ENCODE measurements around the gene PIKFYVE. TPM values are rescaled to one million over a fixed set of nuclear protein-coding genes. Genes with fewer than 3 reads are reported as not detected.
A peak's percentile ranks its signal among the peaks of the same experiment; 100 is the strongest.
"Not testable (repeated sequence)": the region's sequence is repeated elsewhere in the genome, so short reads cannot be mapped to it uniquely, and the experiment has no call there.

Gene PIKFYVE
- total RNA-seq, 2 experiments from 2014 or later: 29.7 to 50.0 TPM

DNA sequence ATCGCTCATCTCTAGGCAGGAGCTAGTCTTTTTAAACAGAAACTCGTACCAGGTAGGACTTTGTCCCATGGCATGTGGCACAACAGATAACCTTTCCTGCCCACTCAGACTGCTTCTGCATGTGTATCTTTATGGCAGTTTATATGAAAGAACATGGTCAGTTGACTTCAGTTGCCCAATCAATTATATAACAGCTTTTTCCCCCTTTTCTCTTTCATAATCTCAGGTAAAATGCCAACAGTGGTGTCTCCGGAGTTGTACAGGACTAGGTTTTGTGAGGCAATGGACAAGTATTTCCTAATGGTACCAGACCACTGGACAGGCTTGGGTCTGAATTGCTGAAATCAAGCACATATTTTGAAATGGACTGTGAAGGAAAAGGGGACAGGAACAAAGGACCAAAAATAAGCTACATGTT, 88.9 kb downstream of the PIKFYVE start:
- CTCF ChIA-PET (ENCODE audit: unreplicated experiment): no interaction called here
- TF ChIP-seq, protein P1, sequence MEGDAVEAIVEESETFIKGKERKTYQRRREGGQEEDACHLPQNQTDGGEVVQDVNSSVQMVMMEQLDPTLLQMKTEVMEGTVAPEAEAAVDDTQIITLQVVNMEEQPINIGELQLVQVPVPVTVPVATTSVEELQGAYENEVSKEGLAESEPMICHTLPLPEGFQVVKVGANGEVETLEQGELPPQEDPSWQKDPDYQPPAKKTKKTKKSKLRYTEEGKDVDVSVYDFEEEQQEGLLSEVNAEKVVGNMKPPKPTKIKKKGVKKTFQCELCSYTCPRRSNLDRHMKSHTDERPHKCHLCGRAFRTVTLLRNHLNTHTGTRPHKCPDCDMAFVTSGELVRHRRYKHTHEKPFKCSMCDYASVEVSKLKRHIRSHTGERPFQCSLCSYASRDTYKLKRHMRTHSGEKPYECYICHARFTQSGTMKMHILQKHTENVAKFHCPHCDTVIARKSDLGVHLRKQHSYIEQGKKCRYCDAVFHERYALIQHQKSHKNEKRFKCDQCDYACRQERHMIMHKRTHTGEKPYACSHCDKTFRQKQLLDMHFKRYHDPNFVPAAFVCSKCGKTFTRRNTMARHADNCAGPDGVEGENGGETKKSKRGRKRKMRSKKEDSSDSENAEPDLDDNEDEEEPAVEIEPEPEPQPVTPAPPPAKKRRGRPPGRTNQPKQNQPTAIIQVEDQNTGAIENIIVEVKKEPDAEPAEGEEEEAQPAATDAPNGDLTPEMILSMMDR (conservative IDR thresholded peaks at IDR 0.05; ENCODE audit: low read length): no peak
- no peak for TF ChIP-seq EZH2phosphoT487 (IDR thresholded peaks at IDR 0.05; ENCODE audit: borderline replicate concordance, low read depth, low read length)
- no TSS peak for BruUV-seq (replicated peaks)
- Histone ChIP-seq H3K4me2 (ENCODE audit: low read length) (no peak overlapping the region), H2AFZ (ENCODE audit: low read length) (no peak overlapping the region), H3K36me3 (ENCODE audit: insufficient read depth, low read length) (peaks cover 84% of the 10 kb centered on the region), H3K79me2 (ENCODE audit: insufficient read depth, low read depth, low read length) (no peaks in the 10 kb centered on the region), H3K4me1 (ENCODE audit: insufficient read depth, low read length, poor library complexity, severe bottlenecking) (no peaks in the 10 kb centered on the region), H3K27ac (ENCODE audit: low read depth, low read length, poor library complexity, severe bottlenecking) (no peak overlapping the region), H3K4me3 (ENCODE audit: low read depth, low read length, poor library complexity, severe bottlenecking) (no peak overlapping the region), H3K9me2 (ENCODE audit: insufficient read depth, low read length) (no peaks in the 10 kb centered on the region), H4K20me1 (ENCODE audit: insufficient read depth, low read length) (no peaks in the 10 kb centered on the region), H3K9me3 (ENCODE audit: low read length) (peaks cover 5% of the 10 kb centered on the region; the same call in 1 of the 2 replicates)
- intact Hi-C loops (cut with micrococcal nuclease; ENCODE audit: unreplicated experiment): loop anchor here (10.0 kb wide), 1 partner anchor 180 kb away; no protein-coding TSS in a partner anchor
- DNase-seq (ENCODE audit: low spot score): no peak
- POLR2A ChIA-PET: interaction anchor here (0.6 to 1.6 kb wide), 4 partner anchors 10 to 34 kb away, joined by 3 to 6 read pairs (median 4); no protein-coding TSS in a partner anchor

DNA sequence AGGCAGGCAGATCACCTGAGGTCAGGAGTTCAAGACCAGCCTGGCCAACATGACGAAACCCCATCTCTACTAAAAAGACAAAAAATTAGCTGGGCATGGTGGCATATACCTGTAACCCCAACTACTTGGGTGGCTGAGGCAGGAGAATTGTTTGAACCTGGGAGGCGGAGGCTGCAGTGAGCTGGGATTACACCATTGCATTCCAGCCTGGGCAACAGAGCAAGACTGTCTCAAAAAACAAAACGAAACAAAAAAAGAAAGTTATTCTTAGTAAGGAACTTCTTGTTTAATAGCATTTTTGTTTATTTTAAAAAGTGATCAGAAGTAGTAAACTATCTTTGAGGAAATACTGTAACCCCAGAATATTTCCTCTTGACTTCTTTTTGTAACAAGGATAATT, 90.4 kb downstream of the PIKFYVE start:
- H4K20me1 ChIP-seq (ENCODE audit: insufficient read depth, low read length); H3K9me2 ChIP-seq (ENCODE audit: insufficient read depth, low read length); H3K4me1 ChIP-seq (ENCODE audit: insufficient read depth, low read length, poor library complexity, severe bottlenecking); H3K9me3 ChIP-seq (ENCODE audit: low read length); H3K27ac ChIP-seq (ENCODE audit: low read depth, low read length, poor library complexity, severe bottlenecking); DNase-seq (ENCODE audit: low spot score); BruUV-seq (replicated peaks); H2AFZ ChIP-seq (ENCODE audit: low read length); H3K4me3 ChIP-seq (ENCODE audit: low read depth, low read length, poor library complexity, severe bottlenecking); CTCF ChIA-PET (ENCODE audit: unreplicated experiment); H3K79me2 ChIP-seq (ENCODE audit: insufficient read depth, low read depth, low read length); H3K4me2 ChIP-seq (ENCODE audit: low read length): not testable (repeated sequence)
- H3K36me3 ChIP-seq (ENCODE audit: insufficient read depth, low read length): peaks cover 72% of the 10 kb centered on the region
- intact Hi-C loops (cut with micrococcal nuclease; ENCODE audit: unreplicated experiment): loop anchor here (10.0 kb wide), 1 partner anchor 182 kb away; no protein-coding TSS in a partner anchor
- POLR2A ChIA-PET: interaction anchor here (1.2 kb wide), 1 partner anchor 10 kb away, joined by 5 read pairs; no protein-coding TSS in a partner anchor

DNA sequence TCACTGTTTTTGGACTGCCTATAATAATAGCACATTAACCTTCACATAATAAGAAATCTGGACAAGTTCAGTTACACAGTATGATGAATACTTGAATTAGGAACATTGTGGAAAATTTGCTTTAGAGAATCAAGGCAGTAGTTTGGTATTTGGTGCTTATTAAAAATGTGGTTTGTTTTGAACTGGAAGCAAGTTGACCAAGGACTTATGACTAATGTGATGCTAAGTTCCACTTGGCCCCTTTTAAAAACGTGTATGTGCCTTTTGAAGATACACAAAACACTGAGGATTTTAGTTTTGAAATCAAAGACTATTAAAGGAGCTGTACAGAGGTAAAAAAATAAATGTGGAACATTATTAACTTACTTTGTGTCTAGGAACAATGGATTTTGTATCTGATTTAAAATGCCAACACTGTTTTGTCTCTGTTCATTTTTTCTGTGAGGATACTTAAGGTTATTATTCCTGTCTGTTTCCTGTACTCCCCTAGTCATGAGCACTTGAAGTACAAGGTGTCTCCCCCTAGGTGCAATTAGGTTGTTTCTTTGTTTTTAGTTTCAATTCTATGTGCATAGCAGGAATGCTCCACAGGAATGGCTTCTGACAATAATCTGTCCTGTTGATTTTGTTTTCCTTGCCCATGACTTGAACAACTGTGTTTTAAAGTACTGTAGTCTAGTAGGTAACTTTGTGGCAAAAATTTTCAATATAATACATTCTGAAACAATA, 91.0 kb downstream of the PIKFYVE start:
- ChIA-PET CTCF (ENCODE audit: unreplicated experiment) (no interaction called here), POLR2A (interaction anchor here (1.2 to 1.5 kb wide), 2 partner anchors 10 kb away, joined by 5 to 6 read pairs; no protein-coding TSS in a partner anchor)
- Histone ChIP-seq H3K4me1 (ENCODE audit: insufficient read depth, low read length, poor library complexity, severe bottlenecking) (no peaks in the 10 kb centered on the region), H3K27ac (ENCODE audit: low read depth, low read length, poor library complexity, severe bottlenecking) (no peak overlapping the region), H3K79me2 (ENCODE audit: insufficient read depth, low read depth, low read length) (no peaks in the 10 kb centered on the region), H4K20me1 (ENCODE audit: insufficient read depth, low read length) (no peaks in the 10 kb centered on the region), H3K4me3 (ENCODE audit: low read depth, low read length, poor library complexity, severe bottlenecking) (no peak overlapping the region), H3K4me2 (ENCODE audit: low read length) (no peak overlapping the region), H2AFZ (ENCODE audit: low read length) (no peak overlapping the region), H3K36me3 (ENCODE audit: insufficient read depth, low read length) (peaks cover 66% of the 10 kb centered on the region), H3K9me3 (ENCODE audit: low read length) (peaks cover 5% of the 10 kb centered on the region; the same call in 1 of the 2 replicates), H3K9me2 (ENCODE audit: insufficient read depth, low read length) (no peaks in the 10 kb centered on the region)
- TSS peak; percentile 40 for BruUV-seq (replicated peaks)
- intact Hi-C loops (cut with micrococcal nuclease; ENCODE audit: unreplicated experiment): loop anchor here (10.0 kb wide), 1 partner anchor 182 kb away; no protein-coding TSS in a partner anchor
- DNase-seq (ENCODE audit: low spot score): no peak
- TF ChIP-seq, protein P1 (conservative IDR thresholded peaks at IDR 0.05; ENCODE audit: low read length): peak; percentile 37
- no peak for TF ChIP-seq EZH2phosphoT487 (IDR thresholded peaks at IDR 0.05; ENCODE audit: borderline replicate concordance, low read depth, low read length)

Measured in OCI-LY7 (cell line).